Gastrocnemius medialis (tissue), 4 donors: ENCODE measurements around the gene NETO1.

Experiments used
- CTCF ChIP-seq, 5 experiments: fragments of 450-650 bp in 3 of 5; fragments of 200-600 bp in 2 of 5; sonication (generic) in 2 of 5; IDR thresholded peaks in 4 of 5; conservative IDR thresholded peaks in 1 of 5; 1 replicate in 4 of 5; 2 replicates in 1 of 5; pipeline ENCODE4 v1.5.1; 2016 to 2019; ENCODE audit warnings: antibody characterized with exemption in 5 of 5, mild to moderate bottlenecking in 3 of 5, moderate library complexity in 3 of 5
- POLR2A ChIP-seq, 2 donors: fragments of 450-650 bp; IDR thresholded peaks; one replicate each; pipeline ENCODE4 v1.6.1; 2017; ENCODE audit warnings: antibody characterized with exemption in 2 of 2, mild to moderate bottlenecking in 2 of 2, moderate library complexity in 2 of 2

GRCh38 chr18:72834731-72835130 lies 33.1 kb downstream of the NETO1 start:
- no peak for TF ChIP-seq CTCF (IDR thresholded peaks at IDR 0.05 in 4 of 5, conservative IDR thresholded peaks at IDR 0.05 in 1 of 5)
- TF ChIP-seq POLR2A (IDR thresholded peaks at IDR 0.05) = no peak
